Measurements from ENCODE around the gene AGBL4.

AGBL4 gene

DNA sequence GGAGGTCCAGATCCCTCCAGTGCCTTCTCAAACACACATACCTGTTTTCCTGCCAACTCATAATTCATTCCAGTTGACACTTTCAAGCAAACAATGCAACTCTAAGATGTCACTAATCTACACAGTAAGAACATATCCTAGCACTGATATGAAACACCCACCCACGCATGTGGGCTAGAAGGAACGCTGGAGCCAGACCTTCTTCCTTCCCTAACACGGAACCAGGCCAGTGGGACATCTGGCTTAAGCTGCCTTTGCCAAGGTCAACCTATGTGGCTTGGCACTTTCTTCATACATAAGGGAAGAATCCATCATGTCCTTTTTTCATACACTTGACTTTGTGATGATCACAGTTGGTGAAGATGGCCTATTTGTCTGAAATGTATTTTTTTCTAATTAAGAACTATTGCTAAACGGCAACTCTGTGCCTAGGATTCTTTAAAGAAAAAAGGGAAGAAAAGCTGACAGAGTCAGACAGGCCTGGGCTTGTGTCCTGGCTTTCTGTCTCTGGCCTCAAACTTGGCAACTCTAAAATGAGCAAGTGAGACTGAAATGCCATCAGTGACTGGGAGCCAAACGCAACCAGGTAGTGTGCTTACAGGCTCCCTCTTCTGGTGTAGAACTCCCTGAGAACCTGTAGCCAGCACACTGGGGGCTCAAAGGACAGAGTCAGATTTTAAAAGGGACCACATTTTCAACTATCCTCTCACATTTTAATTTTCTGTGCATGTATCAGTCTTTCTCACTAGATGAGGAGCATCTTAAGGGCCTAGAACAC, 1154.4 kb downstream of the AGBL4 start:
- DNase-seq (ENCODE audit: low read depth) = no peak
- no peak overlapping the region for H3K4me3 ChIP-seq (ENCODE audit: low read depth, low read length)
- TF ChIP-seq, protein P1, sequence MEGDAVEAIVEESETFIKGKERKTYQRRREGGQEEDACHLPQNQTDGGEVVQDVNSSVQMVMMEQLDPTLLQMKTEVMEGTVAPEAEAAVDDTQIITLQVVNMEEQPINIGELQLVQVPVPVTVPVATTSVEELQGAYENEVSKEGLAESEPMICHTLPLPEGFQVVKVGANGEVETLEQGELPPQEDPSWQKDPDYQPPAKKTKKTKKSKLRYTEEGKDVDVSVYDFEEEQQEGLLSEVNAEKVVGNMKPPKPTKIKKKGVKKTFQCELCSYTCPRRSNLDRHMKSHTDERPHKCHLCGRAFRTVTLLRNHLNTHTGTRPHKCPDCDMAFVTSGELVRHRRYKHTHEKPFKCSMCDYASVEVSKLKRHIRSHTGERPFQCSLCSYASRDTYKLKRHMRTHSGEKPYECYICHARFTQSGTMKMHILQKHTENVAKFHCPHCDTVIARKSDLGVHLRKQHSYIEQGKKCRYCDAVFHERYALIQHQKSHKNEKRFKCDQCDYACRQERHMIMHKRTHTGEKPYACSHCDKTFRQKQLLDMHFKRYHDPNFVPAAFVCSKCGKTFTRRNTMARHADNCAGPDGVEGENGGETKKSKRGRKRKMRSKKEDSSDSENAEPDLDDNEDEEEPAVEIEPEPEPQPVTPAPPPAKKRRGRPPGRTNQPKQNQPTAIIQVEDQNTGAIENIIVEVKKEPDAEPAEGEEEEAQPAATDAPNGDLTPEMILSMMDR (conservative IDR thresholded peaks at IDR 0.05; ENCODE audit: low read depth, low read length) = no peak

DNA sequence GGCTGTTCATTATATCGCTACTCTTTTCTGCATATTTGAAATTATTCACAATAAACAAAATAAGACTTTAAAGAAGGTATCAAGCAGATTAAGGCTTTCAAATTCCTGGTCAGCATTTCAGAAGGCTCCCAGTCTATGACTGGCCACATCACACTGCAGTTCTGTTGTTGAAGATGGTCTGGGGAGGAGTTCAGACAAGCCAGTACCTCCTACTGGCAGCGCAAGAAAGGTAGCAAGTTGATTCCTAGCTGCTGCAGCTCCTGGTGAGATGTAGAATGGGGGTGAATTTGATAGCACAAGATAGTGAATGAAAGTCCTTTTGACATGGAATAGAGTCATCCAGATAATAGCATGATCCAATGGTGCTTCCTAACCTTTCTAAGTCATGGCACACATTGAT, 1158.8 kb downstream of the AGBL4 start:
- DNase-seq (ENCODE audit: low read depth) = no peak
- H3K4me3 ChIP-seq (ENCODE audit: low read depth, low read length) = no peak overlapping the region
- TF ChIP-seq, protein P1 (conservative IDR thresholded peaks at IDR 0.05; ENCODE audit: low read depth, low read length) = no peak

DNA sequence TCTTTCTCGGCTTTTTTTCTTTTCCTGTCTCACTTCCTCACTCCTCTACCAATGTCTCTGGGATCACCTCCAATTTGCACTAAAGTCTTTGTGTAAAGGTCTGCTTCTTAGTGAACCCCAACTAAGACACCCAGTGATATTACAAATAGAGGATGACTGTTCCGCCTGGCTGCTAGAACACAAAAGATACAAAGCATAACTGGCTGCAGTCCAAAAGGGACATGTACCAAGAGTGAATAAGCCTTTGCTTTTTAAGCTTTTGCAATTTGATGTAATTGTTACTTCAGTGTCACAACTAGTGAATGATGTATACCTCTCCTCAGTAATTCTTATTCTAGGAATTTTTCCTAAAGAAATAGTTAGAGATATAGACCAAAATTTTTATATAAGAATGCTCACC, 1164.3 kb downstream of the AGBL4 start:
- H3K4me3 ChIP-seq (ENCODE audit: low read depth, low read length) = no peak overlapping the region
- TF ChIP-seq, protein P1 (conservative IDR thresholded peaks at IDR 0.05; ENCODE audit: low read depth, low read length) = no peak
- peak; percentile 66 for DNase-seq (ENCODE audit: low read depth)

DNA sequence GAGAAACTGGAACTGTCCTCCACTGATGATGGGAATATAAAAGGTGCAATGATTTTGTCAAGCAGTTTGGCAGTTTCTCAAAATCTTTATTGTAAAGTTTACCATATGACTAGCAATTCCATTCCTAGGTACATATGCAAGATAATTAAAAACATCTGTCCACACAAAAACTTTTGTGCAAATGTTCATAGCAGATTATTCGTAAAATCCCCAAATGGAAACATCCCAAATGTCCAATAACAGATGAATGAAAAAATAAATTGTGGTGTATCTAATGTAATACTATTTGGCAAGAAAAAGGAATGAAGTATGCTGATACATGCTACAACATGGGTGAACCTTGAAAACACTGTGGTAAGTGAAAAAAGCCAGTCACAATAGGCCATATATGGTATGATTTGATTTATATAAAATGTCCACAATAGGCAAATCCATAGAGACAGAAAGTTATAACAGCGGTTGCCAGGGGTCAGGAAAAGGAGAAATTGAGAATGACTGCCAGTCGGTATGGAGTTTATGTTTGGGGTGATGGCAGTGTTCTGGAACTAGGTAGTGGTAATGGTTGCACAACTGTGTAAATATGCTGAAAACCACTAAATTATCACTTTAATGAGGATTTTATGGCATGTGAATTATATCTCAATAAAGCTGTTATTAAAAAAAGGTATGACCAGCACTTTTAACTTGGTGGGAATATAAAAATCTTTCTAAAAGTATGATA, 1165.4 kb downstream of the AGBL4 start:
- TF ChIP-seq, protein P1 (conservative IDR thresholded peaks at IDR 0.05; ENCODE audit: low read depth, low read length) = no peak
- no peak overlapping the region for H3K4me3 ChIP-seq (ENCODE audit: low read depth, low read length)

DNA sequence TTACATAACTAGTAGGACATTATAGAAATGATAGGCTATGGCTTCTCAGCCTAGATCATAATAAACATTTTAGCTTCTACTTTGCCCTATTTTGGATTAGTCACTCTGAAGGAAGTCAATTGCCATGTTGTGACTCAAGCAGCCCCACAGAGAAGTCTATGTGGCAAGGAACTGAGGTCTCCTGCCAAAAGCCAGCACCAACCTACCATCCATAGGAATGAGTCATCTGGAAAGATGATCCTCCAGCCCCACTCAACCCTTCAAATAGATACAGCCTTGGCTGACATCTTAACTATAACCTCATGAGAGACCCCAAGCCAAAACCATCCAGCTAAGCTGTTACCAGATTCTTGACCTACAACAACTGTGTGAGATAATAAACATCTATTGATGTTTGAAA, 1170.7 kb downstream of the AGBL4 start:
- peak; percentile 73 for DNase-seq (ENCODE audit: low read depth)
- TF ChIP-seq, protein P1 (conservative IDR thresholded peaks at IDR 0.05; ENCODE audit: low read depth, low read length) = no peak
- H3K4me3 ChIP-seq (ENCODE audit: low read depth, low read length) = no peak overlapping the region

More for the DNA sequence above, 1165.4 kb downstream of the AGBL4 start:
- DNase-seq (ENCODE audit: low read depth) = no peak

DNA sequence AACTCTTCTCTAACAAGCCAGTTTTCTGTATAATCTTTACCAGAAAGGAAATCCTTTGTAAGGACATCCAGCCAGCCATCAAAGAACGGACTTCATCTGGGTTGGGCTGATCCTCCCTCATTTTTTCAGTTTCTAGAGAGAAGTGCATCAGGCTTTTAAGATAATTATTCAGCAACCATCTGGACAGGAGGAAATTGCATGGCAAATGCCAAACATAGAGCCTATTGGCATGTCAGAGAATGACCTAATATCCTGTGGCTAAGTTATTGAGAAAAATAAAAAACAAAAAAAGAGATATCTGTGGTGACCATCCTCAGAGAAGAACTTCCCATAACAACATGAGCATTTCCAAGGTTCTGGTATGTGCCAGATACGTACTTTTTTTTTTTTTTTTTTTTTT, 1172.1 kb downstream of the AGBL4 start:
- TF ChIP-seq, protein P1 (conservative IDR thresholded peaks at IDR 0.05; ENCODE audit: low read depth, low read length) = no peak
- DNase-seq (ENCODE audit: low read depth) = no peak
- H3K4me3 ChIP-seq (ENCODE audit: low read depth, low read length) = no peak overlapping the region

All from choroid plexus epithelial cell (primary cell).